GM19238 (cell line): Measurements from ENCODE around the gene CKMT2.
A peak's percentile ranks its signal among the peaks of the same experiment; 100 is the strongest.

ENCODE experiments used
- DNase-seq: peaks from one replicate; pipeline ENCODE4 v3.0.0; 2011; ENCODE audit warnings: low spot score; ENCODE audit not compliant: insufficient read length

Gene CKMT2

DNA sequence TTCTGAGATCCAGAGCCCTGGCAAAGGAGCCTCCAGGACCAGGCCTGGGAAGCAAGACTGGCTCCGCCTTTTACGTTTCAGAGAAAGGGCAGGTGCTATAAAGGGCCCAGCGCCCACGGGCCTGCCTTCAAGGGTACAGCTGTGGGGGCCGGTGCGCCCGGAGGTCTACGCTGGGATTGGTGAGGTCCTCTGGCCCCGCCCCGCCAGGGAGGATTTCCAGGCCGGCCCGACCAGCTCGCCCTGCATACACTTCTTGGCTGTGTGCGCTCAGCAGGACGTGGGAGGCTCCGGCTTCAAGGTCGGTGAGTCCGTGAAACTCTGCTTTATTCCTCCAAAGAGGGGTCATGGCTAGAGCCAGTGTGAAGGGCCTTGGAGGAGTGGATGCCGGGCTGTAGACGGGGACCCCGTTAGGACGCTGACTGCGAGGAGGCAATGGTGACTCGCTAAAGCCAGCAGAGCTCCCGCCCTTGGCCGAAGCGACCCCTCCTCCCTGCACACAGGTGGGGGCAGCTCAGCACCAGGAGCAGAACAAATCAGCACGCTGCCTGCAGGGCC, at the start of gene CKMT2:
CKMT2 (plus strand) TSS at position 243 of the 555 bp plus-strand sequence. CDS start 17,811 bp downstream, outside the sequence.
- DNase-seq = no peak

- no peak for DNase-seq
These were observed 49.0 kb upstream of the CKMT2 start for GRCh38 chr5:81183811-81184748.

DNA sequence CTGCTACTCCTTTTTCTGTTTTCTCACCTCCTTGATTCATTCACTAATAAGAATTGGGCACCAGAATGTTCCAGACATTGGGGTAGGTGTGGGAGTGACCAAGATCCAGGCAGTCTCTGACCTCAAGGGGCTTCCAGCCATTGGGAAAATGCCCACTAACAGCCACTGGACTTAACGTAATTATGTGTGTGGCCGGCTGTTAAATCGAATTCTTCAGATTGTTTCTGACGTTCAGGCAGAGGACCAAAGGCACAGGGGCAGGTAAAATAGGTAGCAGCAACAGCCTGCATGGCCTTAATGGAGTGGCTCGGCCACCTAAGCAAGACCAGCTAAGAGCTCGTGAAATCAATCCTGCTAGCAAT, 48.4 kb upstream of the CKMT2 start:
- no peak for DNase-seq

DNA sequence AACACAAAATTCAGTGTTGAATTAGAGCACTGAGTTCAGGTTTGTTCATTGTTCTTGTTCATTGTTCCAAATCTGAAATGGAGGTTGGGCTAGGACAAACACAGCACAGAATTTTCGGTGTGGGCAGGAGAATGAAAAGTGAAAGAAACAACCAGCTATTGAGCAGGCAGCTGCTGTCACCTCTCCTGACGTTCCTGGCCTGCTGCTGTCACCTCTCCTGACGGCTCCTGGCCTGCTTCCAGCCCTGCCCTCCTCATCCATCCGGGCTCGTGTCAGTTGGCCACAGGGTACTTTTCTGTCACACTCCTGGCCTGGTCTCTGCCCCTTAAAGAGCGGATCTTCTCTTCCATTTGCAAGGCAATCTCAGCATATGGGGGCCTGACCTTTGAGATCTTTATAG, 45.2 kb upstream of the CKMT2 start:
- DNase-seq = peak; percentile 20

DNA sequence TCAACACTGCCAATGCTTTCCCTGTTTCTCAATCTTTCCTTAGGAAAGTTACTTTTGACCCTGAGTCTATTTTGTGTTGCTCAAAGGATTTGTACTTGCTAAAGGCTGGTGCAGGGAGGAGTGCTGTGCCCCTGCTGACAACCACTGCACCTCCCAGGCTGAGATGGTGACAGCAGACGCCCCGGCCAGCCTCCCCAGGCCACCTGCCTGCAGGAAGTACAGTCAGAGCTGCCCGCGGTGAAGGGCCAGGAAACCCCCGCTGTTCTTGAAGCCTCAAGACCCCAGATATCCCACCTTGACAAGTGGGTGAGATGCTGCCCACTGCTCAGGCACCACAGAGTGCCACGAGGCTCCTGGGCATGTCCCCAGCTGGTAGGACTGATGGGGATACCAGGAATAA, 44.2 kb upstream of the CKMT2 start:
- no peak for DNase-seq

- DNase-seq = no peak
These were observed 43.1 kb upstream of the CKMT2 start for GRCh38 chr5:81189875-81190498.

GRCh38 chr5:81191726-81192372, 41.3 kb upstream of the CKMT2 start:
- no peak for DNase-seq

DNA sequence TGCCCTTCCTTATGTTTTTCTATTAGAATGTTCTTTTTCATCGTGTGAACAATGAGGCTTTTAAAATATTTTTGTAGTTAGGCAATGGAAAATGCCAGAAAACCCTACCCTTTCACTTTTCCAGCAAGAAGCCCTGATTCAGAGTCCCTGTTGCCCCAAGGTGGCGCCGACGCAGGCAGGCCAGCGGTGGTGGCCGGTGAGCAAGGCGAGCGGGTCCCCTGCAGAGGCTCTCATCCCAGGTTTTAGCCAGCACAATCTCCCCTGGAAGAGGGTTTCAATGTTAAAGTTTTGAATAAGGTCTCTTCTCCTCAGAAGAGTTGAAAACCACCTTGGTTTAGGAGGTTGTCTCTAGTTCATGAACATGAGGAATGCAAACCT, 40.8 kb upstream of the CKMT2 start:
- no peak for DNase-seq

DNA sequence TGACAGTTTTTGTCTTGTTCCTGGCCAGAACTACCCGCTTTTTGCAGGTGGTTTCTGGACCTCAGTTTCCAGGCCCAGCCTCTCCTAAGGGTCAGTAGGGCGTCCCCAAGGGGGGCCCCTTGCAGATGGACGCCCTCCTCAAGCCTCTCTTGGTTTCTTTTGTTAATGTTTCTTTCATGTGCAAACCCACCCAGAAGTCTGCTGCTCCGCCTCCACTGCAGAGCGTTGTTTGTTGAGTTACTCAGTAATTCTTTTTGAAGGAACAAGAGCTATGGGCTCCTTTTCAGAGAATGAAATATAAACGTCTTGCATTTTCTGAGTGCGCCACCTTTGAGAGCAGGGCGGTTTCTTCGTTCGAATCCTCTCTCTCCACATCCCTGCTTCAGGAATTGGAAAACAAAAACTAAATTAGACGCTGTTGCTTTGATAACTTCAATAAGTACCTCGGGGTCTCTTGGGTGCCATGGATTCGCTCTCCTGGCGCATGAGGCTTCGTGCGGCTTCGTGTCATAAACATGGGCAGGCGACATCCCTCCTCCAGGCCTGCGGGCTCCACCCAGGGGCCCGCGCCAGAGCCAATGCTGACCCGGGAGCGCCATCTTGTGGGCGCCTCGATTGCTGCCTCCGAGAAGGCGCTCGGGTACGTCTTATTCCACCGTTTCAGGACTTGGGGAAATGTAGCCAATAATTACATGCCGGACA, 38.3 kb upstream of the CKMT2 start:
- peak; percentile 88 for DNase-seq

DNA sequence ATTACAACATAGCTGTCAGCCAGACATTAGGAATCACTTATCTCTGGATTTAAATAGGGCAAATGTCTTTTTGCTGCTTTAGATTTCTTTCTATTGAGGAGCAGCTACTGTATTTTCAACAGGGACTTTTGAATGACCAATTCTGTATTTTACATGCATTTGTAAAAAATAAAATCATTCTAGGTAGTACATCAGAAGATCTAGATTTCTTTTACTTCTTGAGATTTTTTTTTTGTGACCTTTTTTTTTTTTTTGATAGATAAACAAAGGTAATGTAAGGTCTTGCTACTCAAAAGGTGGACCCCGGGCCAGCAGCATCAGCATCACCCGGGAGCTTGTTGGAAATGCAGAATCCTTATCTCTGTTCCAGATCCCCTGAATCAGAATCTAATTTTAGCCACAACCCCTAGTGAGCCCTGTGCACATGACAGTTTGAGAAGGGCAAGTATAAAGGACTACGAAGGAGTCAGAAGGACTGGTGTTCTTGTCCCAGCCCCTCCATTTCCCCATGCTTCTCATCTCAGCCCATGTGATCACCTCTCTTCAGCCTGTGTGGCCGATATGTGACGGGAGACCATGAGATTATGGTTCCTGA, 37.7 kb upstream of the CKMT2 start:
- no peak for DNase-seq

DNA sequence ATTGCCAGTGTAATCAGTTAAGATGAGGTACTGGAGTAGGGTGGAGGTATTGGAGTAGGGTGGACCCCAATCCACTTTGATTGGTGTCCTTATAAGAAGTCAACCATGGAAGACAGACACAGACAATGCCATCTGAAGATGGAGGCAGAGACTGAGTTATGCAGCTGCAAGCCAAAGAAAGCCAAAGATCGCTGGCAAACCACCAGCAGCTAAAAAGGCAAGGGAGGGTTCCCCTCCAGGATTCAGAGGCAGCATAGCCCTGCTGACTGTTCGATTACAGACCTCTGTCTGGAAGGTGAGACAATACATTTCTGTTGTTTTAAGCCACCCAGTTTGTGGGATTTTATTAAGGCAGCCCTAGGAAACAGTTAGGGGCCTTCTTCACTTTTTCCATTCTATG, 30.5 kb upstream of the CKMT2 start:
- no peak for DNase-seq

DNA sequence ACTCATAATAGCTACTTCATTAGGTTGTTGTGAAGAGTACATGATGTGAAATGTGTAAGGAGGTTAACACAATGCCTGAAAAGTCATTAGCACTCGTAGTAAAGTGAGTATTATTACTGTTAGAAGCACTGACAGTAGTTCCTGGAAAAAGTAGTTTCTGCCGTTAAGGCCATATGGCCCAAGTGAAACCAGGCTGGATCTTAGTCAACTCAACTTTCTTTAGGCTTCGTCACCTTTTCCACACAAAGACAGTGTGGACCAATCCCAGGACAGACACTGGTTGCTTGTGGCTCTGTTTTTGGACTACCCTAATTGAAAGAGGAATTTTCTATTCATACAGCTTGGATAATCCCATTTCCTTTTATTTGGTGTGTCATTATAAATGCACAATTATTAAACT, 29.4 kb upstream of the CKMT2 start:
- DNase-seq = no peak

- no peak for DNase-seq
These were observed 28.9 kb upstream of the CKMT2 start for GRCh38 chr5:81204205-81204604.

- DNase-seq = no peak
These were observed 28.1 kb upstream of the CKMT2 start for GRCh38 chr5:81205058-81205457.

DNA sequence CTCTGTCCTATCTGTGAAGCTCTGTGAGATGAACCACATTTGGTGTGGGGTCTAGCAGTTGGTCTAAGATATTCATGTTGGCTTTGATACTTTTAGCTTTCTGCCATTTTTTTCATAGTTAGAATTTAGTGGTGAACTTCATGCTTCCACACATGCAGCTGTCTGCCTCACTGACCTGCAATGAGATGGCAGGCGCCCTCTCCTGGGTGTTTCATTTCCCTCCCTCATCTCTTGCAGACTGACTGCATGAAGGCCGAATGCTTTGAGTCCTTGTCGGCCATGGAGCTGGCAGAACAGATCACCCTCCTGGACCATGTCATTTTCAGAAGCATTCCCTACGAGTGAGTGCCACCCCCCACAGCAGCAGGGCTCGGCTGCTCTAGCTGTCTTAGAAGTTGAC, 26.1 kb upstream of the CKMT2 start:
- no peak for DNase-seq

DNA sequence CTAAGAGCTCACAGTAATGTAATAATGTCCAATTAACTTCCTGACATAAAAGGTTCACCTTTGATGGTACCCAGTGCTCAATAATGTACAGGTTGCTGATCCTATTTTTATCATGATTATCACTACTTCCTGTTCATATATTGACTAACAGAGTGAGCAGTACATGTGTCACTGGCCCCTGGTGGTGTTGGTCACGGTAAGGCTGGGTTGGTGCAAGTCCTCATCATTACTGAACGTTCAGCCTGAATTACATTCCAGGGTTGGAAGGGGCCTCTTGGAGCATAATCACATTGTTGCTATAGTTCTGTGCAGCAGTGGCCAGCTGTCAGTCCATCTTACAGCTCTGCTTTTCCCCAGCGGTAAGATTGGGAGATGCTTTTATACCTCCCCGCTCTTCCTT, 24.2 kb upstream of the CKMT2 start:
- no peak for DNase-seq

DNA sequence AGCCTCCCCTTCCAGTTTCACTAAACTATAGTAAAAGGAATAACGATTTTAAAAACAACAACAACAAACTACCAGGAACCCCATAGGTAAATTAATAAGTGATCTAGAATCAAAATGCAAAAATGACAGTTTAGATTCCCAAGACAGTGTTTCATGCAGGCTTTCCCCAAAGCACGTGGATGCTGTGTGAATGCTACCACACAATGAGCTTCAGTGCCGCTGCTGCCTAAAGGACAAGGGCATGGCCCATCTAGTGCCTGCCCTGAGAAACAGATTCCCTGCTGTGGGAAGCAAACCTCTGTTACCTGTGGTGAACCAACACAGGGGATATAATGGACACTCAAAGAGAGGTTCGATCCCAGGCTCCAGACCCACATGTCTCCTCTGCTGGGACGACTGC, 23.7 kb upstream of the CKMT2 start:
- no peak for DNase-seq

DNA sequence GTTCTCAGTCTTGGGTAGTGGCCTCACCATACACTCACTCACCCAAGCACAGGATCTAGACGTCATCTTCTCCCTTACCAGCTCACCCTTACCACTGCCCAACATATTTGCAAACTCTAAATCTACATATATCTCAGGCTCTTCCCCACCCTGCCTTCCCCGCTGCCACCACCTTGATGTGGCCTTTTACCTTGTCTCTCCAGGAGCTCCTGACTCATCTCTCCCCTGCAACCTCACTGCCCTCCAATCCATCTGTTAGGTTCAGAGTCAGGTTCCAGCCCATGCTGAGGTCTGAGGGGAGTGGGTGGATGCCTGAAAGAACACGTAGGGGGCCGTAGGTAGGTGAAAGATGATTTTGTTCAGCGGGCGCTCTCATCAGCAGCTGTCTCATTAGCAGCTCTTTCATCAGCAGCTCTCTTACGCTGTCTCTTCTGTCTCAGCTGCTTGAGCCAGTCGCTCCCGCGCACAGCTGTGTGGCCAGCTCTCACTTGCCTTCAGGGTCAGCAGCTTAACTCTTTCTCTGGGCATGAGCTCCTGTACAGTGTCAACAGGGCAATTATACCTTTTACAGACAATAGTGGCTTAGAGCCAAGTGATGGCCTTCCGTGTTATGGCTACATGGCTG, 23.1 kb upstream of the CKMT2 start:
- no peak for DNase-seq

DNA sequence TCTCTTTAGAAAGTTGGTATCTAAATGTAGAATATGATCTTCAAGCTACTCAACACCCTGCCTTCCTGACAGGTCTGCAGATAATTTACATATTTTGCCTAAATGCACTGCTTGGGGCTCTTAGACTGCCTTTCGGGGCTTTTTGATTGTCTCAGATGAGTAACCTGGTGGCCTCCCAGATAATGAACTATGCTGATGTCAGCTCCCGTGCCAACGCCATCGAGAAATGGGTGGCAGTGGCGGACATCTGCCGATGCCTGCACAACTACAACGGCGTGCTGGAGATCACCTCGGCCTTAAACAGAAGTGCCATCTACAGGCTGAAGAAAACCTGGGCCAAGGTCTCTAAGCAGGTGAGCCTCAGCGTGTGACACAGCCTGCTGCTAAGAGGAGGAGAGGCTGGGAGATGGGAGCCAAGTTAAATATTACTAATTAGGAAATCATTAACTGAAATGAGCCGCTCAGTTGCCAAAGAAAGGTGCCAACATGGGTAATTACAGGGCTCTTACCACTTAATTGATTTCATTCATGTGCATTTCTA, 20.8 kb upstream of the CKMT2 start:
- no peak for DNase-seq

DNA sequence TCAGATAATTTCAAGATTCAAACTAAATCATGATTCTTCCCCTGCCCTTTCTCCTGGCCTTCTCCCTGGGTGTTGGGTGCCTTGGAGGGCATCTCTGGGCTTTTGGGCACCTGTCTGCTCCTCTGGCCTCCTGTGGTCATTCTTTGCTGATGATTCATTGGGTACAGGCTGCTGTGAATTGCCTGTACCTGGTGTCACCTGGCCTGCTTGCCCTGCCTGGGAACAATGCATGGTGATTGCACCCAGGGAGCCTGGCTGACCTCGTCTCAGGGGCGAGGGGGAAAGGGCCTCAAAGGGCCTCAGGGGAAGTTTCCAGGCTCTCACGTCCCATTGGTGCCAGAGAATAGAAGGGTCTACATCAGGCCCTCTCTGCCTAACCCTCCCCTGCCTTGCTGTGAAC, 20.1 kb upstream of the CKMT2 start:
- no peak for DNase-seq
